B cell (primary cell): ENCODE measurements around the gene ZNF780A. TPM values are rescaled to one million over a fixed set of nuclear protein-coding genes. Genes with fewer than 3 reads are reported as not detected.

Source experiments
- ATAC-seq: fragments of 200-7000 bp; cut with Tn5 transposase; one replicate; pipeline ENCODE4 v1.10.0; 2021; ENCODE audit warnings: low read depth, mild to moderate bottlenecking, moderate number of reproducible peaks, moderate library complexity
- CTCF ChIA-PET: fragments of 350-600 bp; sonication (Branson Sonifier 250); formaldehyde crosslinking; loops from one replicate; lab custom pipeline; 2021; ENCODE audit warnings: antibody characterized with exemption, inconsistent platforms; lab: Charles Lee
- POLR2A ChIA-PET: fragments of 350-600 bp; sonication (Branson Sonifier 250); formaldehyde crosslinking; loops from one replicate; lab custom pipeline; 2021; ENCODE audit warnings: antibody characterized with exemption; lab: Charles Lee
- DNase-seq: peaks from one replicate; pipeline ENCODE4 v3.0.0; 2013
- H2AFZ ChIP-seq: 2 replicates; pipeline ENCODE4 v1.6.1; 2012; ENCODE audit warnings: mild to moderate bottlenecking, low read depth, low read length; ENCODE audit not compliant: insufficient read depth, poor library complexity, severe bottlenecking
- H3K27ac ChIP-seq, 2 donors: 1 replicate in 1 of 2; 2 replicates in 1 of 2; pipeline ENCODE4 v1.5.1; 2012 to 2013; ENCODE audit warnings: low read length in 2 of 2, mild to moderate bottlenecking in 2 of 2, moderate library complexity in 1 of 2
- H3K27me3 ChIP-seq, 4 experiments: fragments of 200-600 bp in 1 of 4; sonication (generic) in 1 of 4; replicated peaks in 1 of 4; 1 replicate in 2 of 4; 2 replicates in 2 of 4; pipeline versions ENCODE4 v1.6.1 to v1.7.0; 2013 to 2016; ENCODE audit warnings: low read length in 3 of 4, mild to moderate bottlenecking in 2 of 4, mixed read lengths in 1 of 4, moderate library complexity in 1 of 4; ENCODE audit not compliant: insufficient read depth in 4 of 4, control insufficient read depth in 3 of 4; ENCODE audit errors: control extremely low read depth in 1 of 4
- H3K36me3 ChIP-seq, 2 experiments: replicated peaks in 1 of 2; 1 replicate in 1 of 2; 2 replicates in 1 of 2; pipeline versions ENCODE4 v1.6.1 to v1.7.1; 2013; ENCODE audit warnings: low read length in 1 of 2; ENCODE audit not compliant: insufficient read depth in 2 of 2, control insufficient read depth in 1 of 2; ENCODE audit errors: control extremely low read depth in 1 of 2, extremely low read depth in 1 of 2
- H3K4me1 ChIP-seq, 2 donors: fragments of 200-600 bp in 1 of 2; sonication (generic) in 1 of 2; 1 replicate in 1 of 2; 2 replicates in 1 of 2; pipeline versions ENCODE4 v1.5.1 to v1.6.1; 2013 to 2017; ENCODE audit warnings: low read length in 2 of 2; ENCODE audit not compliant: control insufficient read depth in 2 of 2, insufficient read depth in 2 of 2
- H3K4me2 ChIP-seq: replicated peaks from 2 replicates; pipeline ENCODE3; 2012; ENCODE audit warnings: mild to moderate bottlenecking, low read depth, low read length; ENCODE audit not compliant: poor library complexity, severe bottlenecking
- H3K4me3 ChIP-seq, 5 experiments: fragments of 200-600 bp in 1 of 5; sonication (generic) in 1 of 5; 1 replicate in 3 of 5; 2 replicates in 2 of 5; pipeline versions ENCODE4 v1.5.1 to v1.7.0; 2011 to 2016; ENCODE audit warnings: low read length in 4 of 5, mild to moderate bottlenecking in 4 of 5, low read depth in 2 of 5, control low read depth in 1 of 5, moderate library complexity in 1 of 5; ENCODE audit not compliant: insufficient read depth in 1 of 5; ENCODE audit errors: control extremely low read depth in 1 of 5, extremely low read depth in 1 of 5
- H3K79me2 ChIP-seq: fragments of 200-600 bp; sonication (generic); one replicate; pipeline ENCODE4 v1.6.0; 2016; ENCODE audit warnings: low read length; ENCODE audit not compliant: control insufficient read depth, insufficient read depth
- H3K9ac ChIP-seq: fragments of 200-600 bp; sonication (generic); 2 replicates; pipeline ENCODE4 v1.6.1; 2017; ENCODE audit warnings: mild to moderate bottlenecking, low read length, moderate library complexity
- H3K9me3 ChIP-seq, 3 donors: one replicate each; pipeline versions ENCODE4 v1.6.1 to v1.7.1; 2013; ENCODE audit warnings: low read length in 2 of 3; ENCODE audit not compliant: control insufficient read depth in 2 of 3, insufficient read depth in 1 of 3; ENCODE audit errors: control extremely low read depth in 1 of 3
- H4K20me1 ChIP-seq: 2 replicates; pipeline ENCODE4 v1.6.0; 2012; ENCODE audit warnings: mild to moderate bottlenecking, low read length; ENCODE audit not compliant: insufficient read depth, control insufficient read depth, poor library complexity, severe bottlenecking
- H3K27ac Mint-ChIP-seq: one replicate; pipeline ENCODE4 v1.8.0; 2021; ENCODE audit warnings: mixed read lengths
- H3K27me3 Mint-ChIP-seq: one replicate; pipeline ENCODE4 v1.8.0; 2021; ENCODE audit warnings: mixed read lengths
- H3K4me1 Mint-ChIP-seq: one replicate; pipeline ENCODE4 v1.8.0; 2021; ENCODE audit warnings: mixed read lengths
- H3K4me3 Mint-ChIP-seq: one replicate; pipeline ENCODE4 v1.8.0; 2021; ENCODE audit warnings: mixed read lengths
- H3K9me3 Mint-ChIP-seq: one replicate; pipeline ENCODE4 v1.8.0; 2022; ENCODE audit warnings: mixed read lengths; ENCODE audit not compliant: insufficient read depth
- EZH2 ChIP-seq: IDR thresholded peaks from 2 replicates; pipeline ENCODE4 v1.6.1; 2012; ENCODE audit warnings: borderline replicate concordance, low read depth, mild to moderate bottlenecking, moderate library complexity, low read length; ENCODE audit not compliant: insufficient read depth, poor library complexity, severe bottlenecking
- WGBS: methylation state at CpG from one replicate; pipeline ENCODE4 v1.1.5; 2013; ENCODE audit warnings: missing lambda C conversion rate; ENCODE audit not compliant: insufficient coverage; 5-methylcytosine and 5-hydroxymethylcytosine counted together
- intact Hi-C: fragments of 100-400 bp; cut with micrococcal nuclease; formaldehyde crosslinking; loops from one replicate; pipeline ENCODE4 v1.10.0; 2022
- polyA plus RNA-seq: library from polyadenylated mRNA; depleted of rRNA; stranded (reverse); fragments of >200 nt; gene quantifications from 2 replicates; pipeline ENCODE4 v1.2.3, GENCODE V29; 2012
- total RNA-seq, 2 donors: library from RNA; stranded (reverse); fragments of 120-200 nt in 1 of 2; gene quantifications; 1 replicate in 1 of 2; 2 replicates in 1 of 2; pipeline versions ENCODE4 v1.2.3 to v1.2.4, GENCODE V29; 2013 to 2022
- TF ChIP-seq, protein P1 (sequence below): fragments of 200-600 bp; IDR thresholded peaks from one replicate; pipeline ENCODE4 v1.8.0; 2022; ENCODE audit warnings: antibody characterized with exemption, mild to moderate bottlenecking

Gene ZNF780A
- total and polyA plus RNA-seq, 2 donors (not counting 1 experiment from before 2014, with no cell fraction given) = 9.2 to 32.8 TPM

- H3K4me3 ChIP-seq = no peak overlapping the region
- no peaks in the 10 kb centered on the region for H4K20me1 ChIP-seq
- 80% methylated on average over 1 of the region's 1 CpG for WGBS
- ChIA-PET CTCF (interaction anchor here (1.7 kb wide), 1 partner anchor 46 kb away, joined by 4 read pairs; no protein-coding TSS in a partner anchor), POLR2A (no interaction called here)
- Mint-ChIP-seq H3K27ac (no peak overlapping the region), H3K4me1 (peaks cover 29% of the 10 kb centered on the region), H3K9me3 (peaks cover 5% of the 10 kb centered on the region), H3K27me3 (peaks cover 30% of the 10 kb centered on the region), H3K4me3 (no peak overlapping the region)
- peaks cover 22% of the 10 kb centered on the region for H3K79me2 ChIP-seq
- H2AFZ ChIP-seq = no peak overlapping the region
- TF ChIP-seq EZH2 = no peak
- TF ChIP-seq, protein P1, sequence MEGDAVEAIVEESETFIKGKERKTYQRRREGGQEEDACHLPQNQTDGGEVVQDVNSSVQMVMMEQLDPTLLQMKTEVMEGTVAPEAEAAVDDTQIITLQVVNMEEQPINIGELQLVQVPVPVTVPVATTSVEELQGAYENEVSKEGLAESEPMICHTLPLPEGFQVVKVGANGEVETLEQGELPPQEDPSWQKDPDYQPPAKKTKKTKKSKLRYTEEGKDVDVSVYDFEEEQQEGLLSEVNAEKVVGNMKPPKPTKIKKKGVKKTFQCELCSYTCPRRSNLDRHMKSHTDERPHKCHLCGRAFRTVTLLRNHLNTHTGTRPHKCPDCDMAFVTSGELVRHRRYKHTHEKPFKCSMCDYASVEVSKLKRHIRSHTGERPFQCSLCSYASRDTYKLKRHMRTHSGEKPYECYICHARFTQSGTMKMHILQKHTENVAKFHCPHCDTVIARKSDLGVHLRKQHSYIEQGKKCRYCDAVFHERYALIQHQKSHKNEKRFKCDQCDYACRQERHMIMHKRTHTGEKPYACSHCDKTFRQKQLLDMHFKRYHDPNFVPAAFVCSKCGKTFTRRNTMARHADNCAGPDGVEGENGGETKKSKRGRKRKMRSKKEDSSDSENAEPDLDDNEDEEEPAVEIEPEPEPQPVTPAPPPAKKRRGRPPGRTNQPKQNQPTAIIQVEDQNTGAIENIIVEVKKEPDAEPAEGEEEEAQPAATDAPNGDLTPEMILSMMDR = no peak
- ATAC-seq = no peak
- no peak overlapping the region for H3K4me2 ChIP-seq
- intact Hi-C loops = loop anchor here (5.0 kb wide), 1 partner anchor 96 kb away; the partner anchor contains the start of gene ZNF546
- no peak overlapping the region for H3K9ac ChIP-seq
- no peak for DNase-seq
- H3K27me3 ChIP-seq = peaks cover 0 to 12% (median 5%) of the 10 kb centered on the region in 4 experiments
- H3K4me1 ChIP-seq = peaks cover 12 to 16% of the 10 kb centered on the region in 2 donors
- H3K36me3 ChIP-seq = peaks cover 2 to 3% of the 10 kb centered on the region in 2 experiments
- H3K9me3 ChIP-seq = peaks cover 0 to 7% (median 0%) of the 10 kb centered on the region in 3 donors
- H3K27ac ChIP-seq = no peak overlapping the region
Observed at GRCh38 chr19:40093416-40093815, 2.7 kb upstream of the ZNF780A start.
